Endothelial cell of umbilical vein (primary cell): ENCODE measurements around the gene ASGR1. TPM values are rescaled to one million over a fixed set of nuclear protein-coding genes. Genes with fewer than 3 reads are reported as not detected.

ENCODE experiments used
- BruUV-seq: library from RNA; stranded (reverse); fragments of 400-500 nt; replicated peaks from 2 replicates; lab custom pipeline; 2021; lab: Mats Ljungman, UMichigan
- CTCF ChIA-PET: fragments of 300-600, 350-600 bp; sonication (Branson Sonifier 250); formaldehyde crosslinking; loops from one replicate; lab custom pipeline; 2021; ENCODE audit warnings: antibody characterized with exemption, inconsistent platforms; lab: Charles Lee
- POLR2A ChIA-PET: fragments of 300-600, 350-600 bp; sonication (Branson Sonifier 250); formaldehyde crosslinking; loops from one replicate; lab custom pipeline; 2021; ENCODE audit warnings: antibody characterized with exemption, inconsistent platforms; lab: Charles Lee
- DNase-seq: peaks from one replicate; pipeline ENCODE4 v3.0.0-alpha.2; 2011; ENCODE audit warnings: low read depth, low spot score
- FAIRE-seq: peaks from 2 replicates; lab custom pipeline; 2011; peaks lifted over from hg19 to GRCh38; lab: Jason Lieb, UNC
- H2AFZ ChIP-seq: 2 replicates; pipeline ENCODE4 v1.6.0; 2012; ENCODE audit warnings: low read depth, low read length, control low read depth, inconsistent platforms
- H3K27ac ChIP-seq: 2 replicates; pipeline ENCODE4 v1.5.1; 2011; ENCODE audit warnings: low read depth, mild to moderate bottlenecking, control low read depth, low read length, moderate library complexity; ENCODE audit not compliant: insufficient read depth
- H3K27me3 ChIP-seq, 2 experiments: 2 replicates each; pipeline versions ENCODE4 v1.6.0 to v1.6.1; 2011; ENCODE audit warnings: low read length in 2 of 2, mixed read lengths in 1 of 2; ENCODE audit not compliant: control insufficient read depth in 2 of 2, insufficient read depth in 2 of 2
- H3K36me3 ChIP-seq, 2 experiments: 2 replicates in 1 of 2; 3 replicates in 1 of 2; pipeline ENCODE4 v1.5.1; 2011; ENCODE audit warnings: low read length in 2 of 2, mild to moderate bottlenecking in 1 of 2, moderate library complexity in 1 of 2; ENCODE audit not compliant: control insufficient read depth in 2 of 2, insufficient read depth in 2 of 2; ENCODE audit errors: extremely low read depth in 1 of 2
- H3K4me1 ChIP-seq: 3 replicates; pipeline ENCODE4 v1.5.1; 2011; ENCODE audit warnings: mild to moderate bottlenecking, low read length; ENCODE audit not compliant: control insufficient read depth, insufficient read depth; ENCODE audit errors: extremely low read depth
- H3K4me2 ChIP-seq: 2 replicates; pipeline ENCODE4 v1.6.1; 2011; ENCODE audit warnings: low read length, control low read depth, mixed read lengths; ENCODE audit not compliant: insufficient read depth
- H3K4me3 ChIP-seq, 3 experiments: fragments of 200-600 bp in 1 of 3; sonication (generic), shearing (Covaris generic) in 1 of 3; replicated peaks in 1 of 3; 2 replicates each; pipeline ENCODE4 v1.5.1; 2011 to 2016; ENCODE audit warnings: control low read depth in 3 of 3, low read length in 3 of 3, mild to moderate bottlenecking in 2 of 3, inconsistent platforms in 1 of 3, low read depth in 1 of 3, moderate library complexity in 1 of 3; ENCODE audit not compliant: insufficient read depth in 1 of 3
- H3K79me2 ChIP-seq: 2 replicates; pipeline ENCODE4 v1.6.0; 2012; ENCODE audit warnings: low read length, inconsistent platforms; ENCODE audit not compliant: control insufficient read depth, insufficient read depth
- H3K9ac ChIP-seq: replicated peaks from 2 replicates; pipeline ENCODE3; 2011; ENCODE audit warnings: low read length, control low read depth; ENCODE audit not compliant: insufficient read depth; ENCODE audit errors: extremely low read depth
- H3K9me1 ChIP-seq: replicated peaks from 3 replicates; pipeline ENCODE4 v1.6.0; 2011; ENCODE audit warnings: mild to moderate bottlenecking, low read length; ENCODE audit not compliant: control insufficient read depth, insufficient read depth; ENCODE audit errors: extremely low read depth
- H3K9me3 ChIP-seq: replicated peaks from 2 replicates; pipeline ENCODE4 v1.5.1; 2012; ENCODE audit warnings: low read length, inconsistent platforms; ENCODE audit not compliant: control insufficient read depth, insufficient read depth
- H4K20me1 ChIP-seq: replicated peaks from 2 replicates; pipeline ENCODE3; 2011; ENCODE audit warnings: mild to moderate bottlenecking, low read length; ENCODE audit not compliant: control insufficient read depth, insufficient read depth; ENCODE audit errors: extremely low read depth
- EZH2 ChIP-seq: IDR thresholded peaks from 2 replicates; pipeline ENCODE4 v1.6.1; 2012; ENCODE audit warnings: borderline replicate concordance, low read depth, mild to moderate bottlenecking, moderate library complexity, low read length, inconsistent platforms; ENCODE audit not compliant: severe bottlenecking
- FOS ChIP-seq: IDR thresholded peaks from 2 replicates; pipeline ENCODE4 v1.6.1; 2011; ENCODE audit warnings: mild to moderate bottlenecking, low read length, moderate library complexity, borderline replicate concordance; ENCODE audit not compliant: insufficient read depth
- GATA2 ChIP-seq: IDR thresholded peaks from 2 replicates; pipeline ENCODE4 v1.7.0; 2011; ENCODE audit warnings: low read depth, mild to moderate bottlenecking, moderate library complexity, mixed read lengths, low read length; ENCODE audit not compliant: insufficient read length, insufficient read depth
- JUN ChIP-seq: IDR thresholded peaks from 2 replicates; pipeline ENCODE4 v1.6.1; 2011; ENCODE audit warnings: borderline replicate concordance, low read depth; ENCODE audit not compliant: insufficient read length, insufficient read depth
- MYC ChIP-seq: IDR thresholded peaks from one replicate; pipeline ENCODE4 v1.6.1; 2011; ENCODE audit warnings: mild to moderate bottlenecking, low read depth, low read length
- POLR2A ChIP-seq: IDR thresholded peaks from 2 replicates; pipeline ENCODE4 v1.6.1; 2012; ENCODE audit warnings: low read depth, mild to moderate bottlenecking, control low read depth, low read length
- POLR2AphosphoS5 ChIP-seq: IDR thresholded peaks from 2 replicates; pipeline ENCODE4 v1.6.1; 2012; ENCODE audit warnings: low read depth, mild to moderate bottlenecking, control low read depth, low read length, moderate library complexity; ENCODE audit not compliant: insufficient read depth
- dilution Hi-C: fragments of 300-500 bp; cut with MboI; formaldehyde crosslinking; loops from one replicate; pipeline ENCODE4 v1.15.0; 2019; ENCODE audit warnings: low sequenced_read_pairs; ENCODE audit not compliant: extremely low pct_ligation_motif_present
- intact Hi-C: fragments of 100-400 bp; cut with micrococcal nuclease; formaldehyde crosslinking; loops from one replicate; pipeline ENCODE4 v1.10.0; 2022
- polyA plus RNA-seq, 4 experiments: library from polyadenylated mRNA; depleted of rRNA in 3 of 4; stranded (reverse) in 3 of 4; unstranded in 1 of 4; fragments of >200 nt; gene quantifications; 2 replicates each; pipeline versions ENCODE4 v1.2.1 to v1.2.3, GENCODE V29; 2011 to 2012; ENCODE audit warnings: missing spikeins in 1 of 4
- total RNA-seq: library from RNA; stranded (reverse); gene quantifications from 2 replicates; pipeline ENCODE4 v1.2.3, GENCODE V29; 2021
- TF ChIP-seq, protein P1 (sequence below), 2 donors: IDR thresholded peaks; 1 replicate in 1 of 2; 2 replicates in 1 of 2; pipeline ENCODE4 v1.5.1; 2011; ENCODE audit warnings: low read length in 2 of 2, mild to moderate bottlenecking in 2 of 2, moderate library complexity in 2 of 2, control low read depth in 1 of 2, inconsistent platforms in 1 of 2, low read depth in 1 of 2; ENCODE audit not compliant: insufficient read depth in 1 of 2; ENCODE audit errors: extremely low read depth in 1 of 2
- TF ChIP-seq, protein P2 (sequence below): IDR thresholded peaks from 2 replicates; pipeline ENCODE4 v1.6.1; 2011; ENCODE audit not compliant: insufficient read depth, insufficient read length

ASGR1 gene
- total and polyA plus RNA-seq, 2 donors (not counting 3 experiments of a cell fraction or from before 2014, with no cell fraction given) = 10.2 to 12.5 TPM

DNA sequence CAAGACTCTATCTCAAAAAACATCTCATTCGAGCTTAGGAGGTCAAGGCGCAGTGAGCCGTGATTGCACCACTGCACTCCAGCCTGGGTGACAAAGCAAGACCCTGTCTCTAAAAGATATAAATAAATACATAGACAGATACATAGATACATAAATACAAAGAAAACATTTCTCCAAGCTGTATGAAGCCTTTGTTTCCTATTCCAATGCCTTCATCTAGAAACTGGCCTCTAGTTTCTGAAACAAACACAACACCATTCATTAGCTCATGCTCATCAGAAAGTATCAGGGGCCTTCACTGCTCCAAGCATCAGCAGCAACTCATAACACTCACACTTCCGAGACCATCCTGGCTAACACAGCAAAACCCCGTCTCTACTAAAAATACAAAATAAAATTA is 54.2 kb downstream of the ASGR1 start:
- Histone ChIP-seq H4K20me1 (no peaks in the 10 kb centered on the region), H3K27ac (no peak overlapping the region), H3K4me1 (peaks cover 8% of the 10 kb centered on the region), H3K27me3 (peaks cover 0 to 5% of the 10 kb centered on the region in 2 experiments), H3K9me3 (no peaks in the 10 kb centered on the region), H3K4me2 (no peak overlapping the region), H3K9ac (no peak overlapping the region), H3K9me1 (no peaks in the 10 kb centered on the region), H3K36me3 (no peaks in the 10 kb centered on the region), H3K79me2 (no peaks in the 10 kb centered on the region), H2AFZ (no peak overlapping the region), H3K4me3 (no peak overlapping the region)
- intact Hi-C loops (loop anchor here (10.0 kb wide), 1 partner anchor 1210 kb away; the partner anchor contains the start of gene ODF4), dilution Hi-C loops (no loop called here)
- no peak for FAIRE-seq
- POLR2A ChIA-PET = no interaction called here
- CTCF ChIA-PET = interaction anchor here (0.7 to 1.4 kb wide), 3 partner anchors 9 to 85 kb away, joined by 3 read pairs; no protein-coding TSS in a partner anchor
- TF ChIP-seq, protein P1, sequence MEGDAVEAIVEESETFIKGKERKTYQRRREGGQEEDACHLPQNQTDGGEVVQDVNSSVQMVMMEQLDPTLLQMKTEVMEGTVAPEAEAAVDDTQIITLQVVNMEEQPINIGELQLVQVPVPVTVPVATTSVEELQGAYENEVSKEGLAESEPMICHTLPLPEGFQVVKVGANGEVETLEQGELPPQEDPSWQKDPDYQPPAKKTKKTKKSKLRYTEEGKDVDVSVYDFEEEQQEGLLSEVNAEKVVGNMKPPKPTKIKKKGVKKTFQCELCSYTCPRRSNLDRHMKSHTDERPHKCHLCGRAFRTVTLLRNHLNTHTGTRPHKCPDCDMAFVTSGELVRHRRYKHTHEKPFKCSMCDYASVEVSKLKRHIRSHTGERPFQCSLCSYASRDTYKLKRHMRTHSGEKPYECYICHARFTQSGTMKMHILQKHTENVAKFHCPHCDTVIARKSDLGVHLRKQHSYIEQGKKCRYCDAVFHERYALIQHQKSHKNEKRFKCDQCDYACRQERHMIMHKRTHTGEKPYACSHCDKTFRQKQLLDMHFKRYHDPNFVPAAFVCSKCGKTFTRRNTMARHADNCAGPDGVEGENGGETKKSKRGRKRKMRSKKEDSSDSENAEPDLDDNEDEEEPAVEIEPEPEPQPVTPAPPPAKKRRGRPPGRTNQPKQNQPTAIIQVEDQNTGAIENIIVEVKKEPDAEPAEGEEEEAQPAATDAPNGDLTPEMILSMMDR (IDR thresholded peaks at IDR 0.05; ENCODE audit: extremely low read depth in 1 of 2, insufficient read depth in 1 of 2, low read depth in 1 of 2, low read length in 2 of 2) = no peak
- TF ChIP-seq POLR2A (no peak), GATA2 (no peak), FOS (no peak), MYC (no peak), EZH2 (no peak), POLR2AphosphoS5 (no peak), JUN (no peak)
- TF ChIP-seq, protein P2, sequence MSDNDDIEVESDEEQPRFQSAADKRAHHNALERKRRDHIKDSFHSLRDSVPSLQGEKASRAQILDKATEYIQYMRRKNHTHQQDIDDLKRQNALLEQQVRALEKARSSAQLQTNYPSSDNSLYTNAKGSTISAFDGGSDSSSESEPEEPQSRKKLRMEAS = no peak
- DNase-seq = no peak
- no TSS peak for BruUV-seq
